ENCODE data around the gene ITGA11. TPM values are rescaled to one million over a fixed set of nuclear protein-coding genes. Genes with fewer than 3 reads are reported as not detected.

ITGA11 gene
- total RNA-seq, 1 donor from 2014 or later: 0.92 TPM

- Mint-ChIP-seq H3K4me3 (no peak overlapping the region), H3K9me3 (no peaks in the 10 kb centered on the region), H3K4me1 (ENCODE audit: unreplicated experiment) (peaks cover 21% of the 10 kb centered on the region), H3K27me3 (no peaks in the 10 kb centered on the region), H3K36me3 (peaks cover 11% of the 10 kb centered on the region), H3K27ac (no peak overlapping the region)
- TF ChIP-seq CTCF (conservative IDR thresholded peaks at IDR 0.05): no peak
- DNase-seq (ENCODE audit: extremely low spot score, unreplicated experiment): no peak
These were observed 133.6 kb downstream of the ITGA11 start for GRCh38 chr15:68298336-68298735.

GRCh38 chr15:68295014-68295805 is 136.8 kb downstream of the ITGA11 start:
- Mint-ChIP-seq H3K27me3 (no peaks in the 10 kb centered on the region), H3K9me3 (no peaks in the 10 kb centered on the region), H3K4me3 (no peak overlapping the region), H3K27ac (peak overlapping the region; percentile 1), H3K36me3 (peaks cover 21% of the 10 kb centered on the region), H3K4me1 (ENCODE audit: unreplicated experiment) (peaks cover 18% of the 10 kb centered on the region)
- DNase-seq (ENCODE audit: extremely low spot score, unreplicated experiment): no peak
- no peak for TF ChIP-seq CTCF (conservative IDR thresholded peaks at IDR 0.05)

- H3K27me3 Mint-ChIP-seq: no peaks in the 10 kb centered on the region
- H3K27ac Mint-ChIP-seq: no peak overlapping the region
- H3K9me3 Mint-ChIP-seq: no peaks in the 10 kb centered on the region
- H3K36me3 Mint-ChIP-seq: peaks cover 38% of the 10 kb centered on the region
- no peak for DNase-seq (ENCODE audit: extremely low spot score, unreplicated experiment)
- no peak overlapping the region for H3K4me3 Mint-ChIP-seq
- peaks cover 21% of the 10 kb centered on the region for H3K4me1 Mint-ChIP-seq (ENCODE audit: unreplicated experiment)
- TF ChIP-seq CTCF (conservative IDR thresholded peaks at IDR 0.05): no peak
These were observed 139.0 kb downstream of the ITGA11 start for GRCh38 chr15:68292967-68293366.

- DNase-seq (ENCODE audit: extremely low spot score, unreplicated experiment): no peak
- Mint-ChIP-seq H3K27me3 (no peaks in the 10 kb centered on the region), H3K27ac (no peak overlapping the region), H3K9me3 (no peaks in the 10 kb centered on the region), H3K4me1 (ENCODE audit: unreplicated experiment) (peaks cover 23% of the 10 kb centered on the region), H3K36me3 (peaks cover 42% of the 10 kb centered on the region), H3K4me3 (no peak overlapping the region)
- TF ChIP-seq CTCF (conservative IDR thresholded peaks at IDR 0.05): no peak
These were observed 139.7 kb downstream of the ITGA11 start for GRCh38 chr15:68292157-68292781.

GRCh38 chr15:68290715-68291114 is 141.2 kb downstream of the ITGA11 start:
- H3K36me3 Mint-ChIP-seq: peaks cover 49% of the 10 kb centered on the region
- DNase-seq (ENCODE audit: extremely low spot score, unreplicated experiment): peak; percentile 11
- peaks cover 23% of the 10 kb centered on the region for H3K4me1 Mint-ChIP-seq (ENCODE audit: unreplicated experiment)
- no peaks in the 10 kb centered on the region for H3K27me3 Mint-ChIP-seq
- no peak overlapping the region for H3K27ac Mint-ChIP-seq
- no peak for TF ChIP-seq CTCF (conservative IDR thresholded peaks at IDR 0.05)
- H3K9me3 Mint-ChIP-seq: no peaks in the 10 kb centered on the region
- H3K4me3 Mint-ChIP-seq: no peak overlapping the region
